VCaP (cell line): ENCODE data around the gene ACP1.

Experiments
- H3K27ac ChIP-seq: fragments of 450-650 bp; 2 replicates; pipeline ENCODE4 v1.5.1; 2017
- CTCF ChIP-seq: fragments of 450-650 bp; conservative IDR thresholded peaks from 2 replicates; pipeline ENCODE4 v1.5.1; 2017; ENCODE audit warnings: mild to moderate bottlenecking, moderate library complexity

ACP1 gene

GRCh38 chr2:286774-287392 is 22.1 kb downstream of the ACP1 start:
- no peak for TF ChIP-seq CTCF

GRCh38 chr2:287471-287885 is 22.7 kb downstream of the ACP1 start:
- TF ChIP-seq CTCF, result no peak

More at GRCh38 chr2:286774-287392, 22.1 kb downstream of the ACP1 start:
- no peak overlapping the region for H3K27ac ChIP-seq

DNA sequence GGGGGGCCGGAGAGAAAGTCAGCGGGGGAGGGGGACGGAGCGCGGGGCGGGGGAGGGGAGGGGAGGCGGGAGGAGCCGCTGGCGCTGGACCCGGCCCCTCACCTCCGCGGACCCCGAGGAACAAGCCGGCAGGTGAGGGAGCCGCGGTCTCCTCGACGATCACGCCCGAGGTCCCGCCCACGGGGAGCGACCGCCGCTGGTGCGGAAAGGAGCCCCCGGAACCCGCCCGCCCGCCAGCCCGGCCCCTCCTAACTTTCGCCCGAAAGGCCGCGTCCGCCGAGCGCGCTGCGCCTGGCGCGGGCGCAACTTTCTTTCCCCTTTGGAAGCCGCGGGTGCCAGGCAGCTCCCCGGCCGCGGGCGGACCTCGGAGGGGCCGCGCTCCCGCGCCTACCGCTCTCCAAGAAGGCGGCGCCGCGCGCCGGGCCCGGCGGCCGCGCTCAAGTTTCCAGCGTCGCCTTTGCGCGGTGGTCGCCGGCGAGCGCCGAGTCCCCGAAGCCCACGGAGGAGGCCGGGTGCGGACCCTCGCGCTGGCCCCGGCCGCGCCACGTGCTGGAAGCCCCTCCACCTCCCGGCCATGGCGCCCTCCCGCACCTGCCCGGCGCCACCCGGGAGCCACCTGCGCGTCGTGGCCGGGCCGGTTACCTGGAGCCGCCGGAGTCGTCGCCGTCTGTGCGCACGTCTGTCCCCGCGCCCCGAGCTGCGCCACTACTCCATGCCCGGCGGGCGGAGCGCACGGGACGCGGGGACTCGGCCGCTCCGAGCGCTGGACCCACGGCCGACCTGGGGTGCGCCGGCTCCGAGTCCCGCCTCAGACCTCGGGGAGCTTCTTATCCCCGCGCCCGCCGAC is 23.4 kb downstream of the ACP1 start, which contains the start of gene ALKAL2:
ALKAL2 (minus strand) TSS at position 181 of the 847 bp plus-strand sequence. CDS start 256 bp downstream, outside the sequence.
- no peak within 1 kb of the TSS for H3K27ac ChIP-seq
- no peak for TF ChIP-seq CTCF

More at GRCh38 chr2:287471-287885, 22.7 kb downstream of the ACP1 start:
- no peak overlapping the region for H3K27ac ChIP-seq

DNA sequence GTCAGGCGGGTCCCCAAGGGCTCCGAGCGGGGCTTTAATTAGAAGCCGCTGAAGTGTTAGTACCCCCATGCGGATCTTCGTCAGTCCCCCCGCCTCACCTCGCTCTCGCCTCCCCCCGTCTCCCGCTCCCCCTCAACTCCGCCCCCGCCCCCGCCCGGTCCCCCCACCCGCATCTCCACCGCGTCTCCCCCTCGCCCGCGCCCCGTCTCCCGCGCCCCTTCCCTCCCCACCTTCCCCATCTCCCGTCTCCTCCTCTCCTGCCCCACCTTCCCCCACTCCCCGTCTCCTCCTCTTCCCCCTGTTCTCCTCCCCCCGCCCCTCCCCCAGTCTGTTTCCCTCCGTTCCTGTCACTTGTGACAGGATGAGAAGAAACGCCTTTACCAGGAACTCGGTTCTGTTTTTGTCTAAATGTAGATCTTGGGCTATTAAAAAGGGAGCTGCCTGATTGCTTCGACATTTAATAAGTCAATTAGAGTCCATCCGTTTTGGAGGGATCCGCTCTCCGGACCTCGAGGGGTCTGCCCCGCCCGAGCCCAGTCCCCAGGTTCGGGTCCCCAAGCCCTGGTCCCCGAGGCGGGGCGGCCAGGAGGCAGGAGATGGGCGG is 24.1 kb downstream of the ACP1 start:
- TF ChIP-seq CTCF, result no peak
- H3K27ac ChIP-seq, result no peak overlapping the region

- no peak for TF ChIP-seq CTCF
- H3K27ac ChIP-seq, result peak overlapping the region; percentile 23; the same call in 1 of the 2 replicates
Observed at GRCh38 chr2:289362-290089, 24.8 kb downstream of the ACP1 start.

DNA sequence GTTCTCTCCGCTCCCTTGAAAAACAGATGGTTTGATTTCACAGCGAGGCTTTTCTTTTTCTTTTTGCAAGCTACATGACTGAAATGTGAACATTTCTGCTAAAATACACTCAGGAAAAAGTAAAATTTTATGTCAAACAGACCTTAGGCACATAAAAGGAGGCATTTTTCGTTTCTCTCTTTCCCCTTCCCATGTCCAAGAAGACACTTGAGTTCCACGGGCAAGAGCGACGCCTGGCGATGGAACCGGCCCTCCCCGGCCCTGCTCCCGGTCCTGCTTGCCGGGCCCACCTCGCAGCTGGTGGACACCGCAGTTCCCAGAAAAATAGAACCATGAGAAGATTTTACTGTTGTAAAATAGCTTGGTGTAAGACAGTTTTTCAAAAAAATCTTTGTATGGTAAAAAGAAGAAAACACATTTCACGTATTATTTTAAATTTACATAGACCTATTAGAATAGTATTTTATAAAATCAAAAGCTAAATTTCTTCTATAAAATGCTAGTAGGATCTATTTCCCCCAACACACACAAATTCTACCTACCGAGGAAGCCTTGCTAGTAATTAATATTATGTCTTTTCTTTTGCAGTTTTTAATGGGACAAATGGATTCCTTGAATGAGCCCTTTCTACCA is 25.5 kb downstream of the ACP1 start:
- peak; percentile 87 for TF ChIP-seq CTCF
- H3K27ac ChIP-seq, result peak overlapping the region; percentile 23; the same call in 1 of the 2 replicates
